Mesendoderm (in vitro differentiated cells): Measurements from ENCODE around the gene GDF11.

Experiments used
- DNase-seq: peaks from one replicate; pipeline ENCODE4 v3.0.0; 2013
- H2AK5ac ChIP-seq: 2 replicates; pipeline ENCODE4 v1.6.1; 2013; ENCODE audit warnings: low read length, inconsistent platforms
- H2BK120ac ChIP-seq: 2 replicates; pipeline ENCODE4 v1.6.1; 2013; ENCODE audit warnings: low read depth, mild to moderate bottlenecking, low read length, moderate library complexity, mixed read lengths
- H2BK15ac ChIP-seq: replicated peaks from 2 replicates; pipeline ENCODE4 v1.6.1; 2013; ENCODE audit warnings: low read depth, mild to moderate bottlenecking, moderate library complexity
- H2BK5ac ChIP-seq: 2 replicates; pipeline ENCODE4 v1.6.1; 2013; ENCODE audit warnings: low read length, inconsistent platforms
- H3K18ac ChIP-seq: 2 replicates; pipeline ENCODE4 v1.6.1; 2013; ENCODE audit warnings: mild to moderate bottlenecking, low read length, mixed read lengths
- H3K23ac ChIP-seq: one replicate; pipeline ENCODE4 v1.6.1; 2013; ENCODE audit warnings: low read length
- H3K27ac ChIP-seq: 2 replicates; pipeline ENCODE4 v1.5.1; 2013; ENCODE audit warnings: low read depth, mild to moderate bottlenecking, inconsistent platforms, low read length, moderate library complexity
- H3K27me3 ChIP-seq: 2 replicates; pipeline ENCODE4 v1.6.1; 2013; ENCODE audit warnings: low read length, control low read depth, mild to moderate bottlenecking, inconsistent platforms; ENCODE audit not compliant: insufficient read depth, poor library complexity
- H3K36me3 ChIP-seq: 2 replicates; pipeline ENCODE4 v1.6.1; 2013; ENCODE audit warnings: low read length, inconsistent platforms; ENCODE audit not compliant: control insufficient read depth, insufficient read depth
- H3K4ac ChIP-seq: one replicate; pipeline ENCODE4 v1.6.1; 2013; ENCODE audit warnings: low read depth, mild to moderate bottlenecking, low read length, moderate library complexity
- H3K4me1 ChIP-seq: 2 replicates; pipeline ENCODE4 v1.6.1; 2013; ENCODE audit warnings: low read depth, low read length, inconsistent platforms; ENCODE audit not compliant: control insufficient read depth
- H3K4me2 ChIP-seq: 2 replicates; pipeline ENCODE4 v1.6.1; 2013; ENCODE audit warnings: low read length
- H3K4me3 ChIP-seq: 2 replicates; pipeline ENCODE4 v1.5.1; 2013; ENCODE audit warnings: mild to moderate bottlenecking, low read length
- H3K56ac ChIP-seq: one replicate; pipeline ENCODE4 v1.6.1; 2013; ENCODE audit warnings: low read length
- H3K79me1 ChIP-seq: 2 replicates; pipeline ENCODE4 v1.6.1; 2013; ENCODE audit warnings: low read length, inconsistent platforms
- H3K79me2 ChIP-seq: 2 replicates; pipeline ENCODE4 v1.6.1; 2013; ENCODE audit warnings: mild to moderate bottlenecking, low read length; ENCODE audit not compliant: control insufficient read depth, insufficient read depth
- H3K9ac ChIP-seq: 2 replicates; pipeline ENCODE4 v1.6.1; 2013; ENCODE audit warnings: low read length, inconsistent platforms
- H4K5ac ChIP-seq: one replicate; pipeline ENCODE4 v1.6.1; 2013; ENCODE audit warnings: low read length
- H4K8ac ChIP-seq: one replicate; pipeline ENCODE4 v1.6.1; 2013; ENCODE audit warnings: low read depth, mild to moderate bottlenecking, control low read depth, low read length, moderate library complexity
- WGBS: extraction: QIAGEN DNeasy Blood & Tissue Kit; methylation state at CpG from one replicate; pipeline ENCODE4 v1.1.7; 2013; ENCODE audit warnings: low lambda C conversion rate, missing lambda C conversion rate; ENCODE audit not compliant: insufficient coverage; ENCODE audit errors: extremely low coverage; 5-methylcytosine and 5-hydroxymethylcytosine counted together

The GDF11 gene

DNA sequence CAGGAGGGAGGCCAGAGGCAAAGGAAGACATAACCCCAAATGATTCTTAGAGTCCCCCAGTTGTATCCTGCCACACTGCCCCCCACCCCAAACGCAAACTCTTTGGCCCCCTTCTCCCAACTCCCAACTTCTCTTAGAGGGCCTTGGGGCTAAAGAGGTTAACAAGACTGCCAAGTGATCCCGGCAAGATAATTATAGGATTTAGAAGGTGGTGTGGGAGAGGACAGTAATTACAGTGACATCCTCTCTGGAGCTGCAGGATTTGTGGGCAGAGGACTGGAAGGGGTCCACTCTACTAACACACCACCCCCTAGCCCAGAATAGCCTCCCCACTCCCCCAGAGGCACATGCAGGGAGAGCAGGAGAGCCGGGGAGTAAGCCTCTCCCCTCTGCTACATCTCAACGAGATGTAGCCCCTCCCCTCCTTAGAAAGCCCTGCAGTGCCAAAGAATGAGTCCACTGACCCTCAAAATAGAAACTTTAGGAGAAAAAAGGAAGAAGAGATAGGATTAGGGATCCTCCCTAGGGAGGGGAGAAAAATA is 5.3 kb upstream of the GDF11 start:
- H4K5ac ChIP-seq: no peak overlapping the region
- WGBS: no CpG with 5 or more reads among the region's 4 CpGs
- H3K79me1 ChIP-seq: no peaks in the 10 kb centered on the region
- H4K8ac ChIP-seq: no peak overlapping the region
- peak overlapping the region; percentile 13 for H3K18ac ChIP-seq
- H3K36me3 ChIP-seq: no peaks in the 10 kb centered on the region
- no peak overlapping the region for H2BK120ac ChIP-seq
- H3K4ac ChIP-seq: no peak overlapping the region
- peak; percentile 58 for DNase-seq
- peaks cover 3% of the 10 kb centered on the region for H3K4me1 ChIP-seq
- peak overlapping the region; percentile 84 for H3K56ac ChIP-seq
- H2BK15ac ChIP-seq: no peak overlapping the region
- peak overlapping the region; percentile 15 for H3K4me2 ChIP-seq
- no peak overlapping the region for H3K4me3 ChIP-seq
- peak overlapping the region; percentile 17 for H3K9ac ChIP-seq
- no peaks in the 10 kb centered on the region for H3K27me3 ChIP-seq
- no peaks in the 10 kb centered on the region for H3K79me2 ChIP-seq
- H2AK5ac ChIP-seq: no peak overlapping the region
- no peak overlapping the region for H2BK5ac ChIP-seq
- no peak overlapping the region for H3K23ac ChIP-seq
- peak overlapping the region; percentile 46 for H3K27ac ChIP-seq

- H3K79me2 ChIP-seq: no peaks in the 10 kb centered on the region
- no peak overlapping the region for H4K8ac ChIP-seq
- DNase-seq: peak; percentile 98
- peak overlapping the region; percentile 84 for H3K56ac ChIP-seq
- no peak overlapping the region for H3K4ac ChIP-seq
- no peaks in the 10 kb centered on the region for H3K27me3 ChIP-seq
- no peak overlapping the region for H2AK5ac ChIP-seq
- WGBS: no CpG with 5 or more reads among the region's 14 CpGs
- no peaks in the 10 kb centered on the region for H3K36me3 ChIP-seq
- no peak overlapping the region for H4K5ac ChIP-seq
- peak overlapping the region; percentile 13 for H3K18ac ChIP-seq
- H3K23ac ChIP-seq: no peak overlapping the region
- H3K9ac ChIP-seq: peak overlapping the region; percentile 32
- H3K27ac ChIP-seq: peak overlapping the region; percentile 46
- no peak overlapping the region for H2BK5ac ChIP-seq
- H3K4me2 ChIP-seq: peak overlapping the region; percentile 76
- H2BK15ac ChIP-seq: no peak overlapping the region
- peak overlapping the region; percentile 7 for H3K4me3 ChIP-seq
- H2BK120ac ChIP-seq: no peak overlapping the region
- peaks cover 3% of the 10 kb centered on the region for H3K4me1 ChIP-seq
- H3K79me1 ChIP-seq: no peaks in the 10 kb centered on the region
These were observed 4.5 kb upstream of the GDF11 start for GRCh38 chr12:55738123-55739024.

DNA sequence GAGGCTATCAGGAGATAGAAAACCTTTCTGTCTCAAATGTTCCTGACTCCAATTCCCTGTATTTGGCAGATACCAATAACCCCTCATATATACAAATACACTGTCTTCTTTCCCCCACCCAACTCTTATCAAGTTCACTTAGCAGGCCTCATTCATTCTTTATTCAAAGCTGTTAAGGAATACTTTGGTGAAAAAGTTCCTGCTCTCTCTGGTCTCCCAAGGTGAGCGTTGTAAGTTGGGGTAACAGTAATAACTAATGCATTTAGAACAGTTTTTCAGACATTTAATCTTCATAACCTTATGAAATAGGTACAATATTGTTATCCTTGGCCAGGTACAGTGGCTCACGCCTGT is 3.9 kb upstream of the GDF11 start:
- Histone ChIP-seq H3K4me2 (no peak overlapping the region), H3K9ac (no peak overlapping the region), H3K56ac (no peak overlapping the region), H3K18ac (no peak overlapping the region), H3K79me2 (peaks cover 1% of the 10 kb centered on the region), H2BK15ac (no peak overlapping the region), H3K27me3 (no peaks in the 10 kb centered on the region), H3K27ac (no peak overlapping the region), H4K5ac (no peak overlapping the region), H3K23ac (no peak overlapping the region), H4K8ac (no peak overlapping the region), H2BK5ac (no peak overlapping the region), H3K4me3 (no peak overlapping the region), H2AK5ac (no peak overlapping the region), H2BK120ac (no peak overlapping the region), H3K36me3 (no peaks in the 10 kb centered on the region), H3K4me1 (peaks cover 3% of the 10 kb centered on the region), H3K79me1 (peaks cover 2% of the 10 kb centered on the region), H3K4ac (no peak overlapping the region)
- no CpG with 5 or more reads among the region's 2 CpGs for WGBS
- DNase-seq: no peak

DNA sequence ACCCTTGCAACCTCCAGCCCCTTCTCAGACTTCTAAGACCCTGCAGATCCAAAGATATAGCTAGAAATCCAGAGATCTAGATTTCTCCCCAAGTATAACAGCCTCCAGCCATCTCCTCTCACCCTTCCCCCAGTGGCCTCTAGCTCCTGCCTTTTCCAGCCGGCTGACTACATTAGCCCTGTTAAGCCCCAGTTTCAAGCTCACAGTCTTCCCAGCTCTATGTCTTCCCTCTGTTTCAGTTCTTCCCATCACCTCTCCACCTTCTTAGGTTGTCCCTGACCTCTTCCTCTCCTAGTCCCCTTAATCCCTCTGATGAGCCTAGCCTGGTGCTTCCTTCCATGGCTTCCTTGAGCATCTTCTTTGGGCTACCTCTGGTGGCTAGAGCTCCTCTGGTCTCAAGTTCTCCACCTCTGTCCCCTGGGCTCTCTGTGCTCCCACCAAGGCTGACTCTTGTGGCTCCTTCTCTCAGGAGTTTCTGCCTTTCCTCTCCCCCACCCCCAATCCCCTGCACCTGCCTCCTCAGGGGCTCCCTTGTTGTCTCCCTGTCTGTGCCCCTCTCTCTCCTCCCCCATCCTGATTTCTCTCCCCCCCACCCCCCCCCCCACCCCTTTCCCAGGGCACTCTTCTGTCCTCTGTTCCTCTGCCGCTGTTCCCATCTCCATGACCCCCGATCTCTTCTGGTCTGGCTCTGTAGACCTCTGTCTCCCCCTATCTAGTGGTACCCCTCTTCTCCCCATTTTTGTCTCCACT is 816 bp upstream of the GDF11 start:
- Histone ChIP-seq H3K27me3 (no peaks in the 10 kb centered on the region), H3K56ac (peak overlapping the region; percentile 80), H3K27ac (peak overlapping the region; percentile 25), H3K4me3 (no peak overlapping the region), H2BK5ac (no peak overlapping the region), H3K9ac (peak overlapping the region; percentile 69), H3K79me1 (peaks cover 6% of the 10 kb centered on the region), H3K79me2 (peaks cover 10% of the 10 kb centered on the region), H3K4me2 (peak overlapping the region; percentile 59), H2AK5ac (peak overlapping the region; percentile 98), H2BK120ac (no peak overlapping the region), H4K8ac (no peak overlapping the region), H3K4me1 (peaks cover 14% of the 10 kb centered on the region), H3K18ac (no peak overlapping the region), H4K5ac (no peak overlapping the region), H3K36me3 (no peaks in the 10 kb centered on the region), H3K4ac (no peak overlapping the region), H2BK15ac (no peak overlapping the region), H3K23ac (peak overlapping the region; percentile 83)
- no peak for DNase-seq
- no CpG with 5 or more reads among the region's 3 CpGs for WGBS

DNA sequence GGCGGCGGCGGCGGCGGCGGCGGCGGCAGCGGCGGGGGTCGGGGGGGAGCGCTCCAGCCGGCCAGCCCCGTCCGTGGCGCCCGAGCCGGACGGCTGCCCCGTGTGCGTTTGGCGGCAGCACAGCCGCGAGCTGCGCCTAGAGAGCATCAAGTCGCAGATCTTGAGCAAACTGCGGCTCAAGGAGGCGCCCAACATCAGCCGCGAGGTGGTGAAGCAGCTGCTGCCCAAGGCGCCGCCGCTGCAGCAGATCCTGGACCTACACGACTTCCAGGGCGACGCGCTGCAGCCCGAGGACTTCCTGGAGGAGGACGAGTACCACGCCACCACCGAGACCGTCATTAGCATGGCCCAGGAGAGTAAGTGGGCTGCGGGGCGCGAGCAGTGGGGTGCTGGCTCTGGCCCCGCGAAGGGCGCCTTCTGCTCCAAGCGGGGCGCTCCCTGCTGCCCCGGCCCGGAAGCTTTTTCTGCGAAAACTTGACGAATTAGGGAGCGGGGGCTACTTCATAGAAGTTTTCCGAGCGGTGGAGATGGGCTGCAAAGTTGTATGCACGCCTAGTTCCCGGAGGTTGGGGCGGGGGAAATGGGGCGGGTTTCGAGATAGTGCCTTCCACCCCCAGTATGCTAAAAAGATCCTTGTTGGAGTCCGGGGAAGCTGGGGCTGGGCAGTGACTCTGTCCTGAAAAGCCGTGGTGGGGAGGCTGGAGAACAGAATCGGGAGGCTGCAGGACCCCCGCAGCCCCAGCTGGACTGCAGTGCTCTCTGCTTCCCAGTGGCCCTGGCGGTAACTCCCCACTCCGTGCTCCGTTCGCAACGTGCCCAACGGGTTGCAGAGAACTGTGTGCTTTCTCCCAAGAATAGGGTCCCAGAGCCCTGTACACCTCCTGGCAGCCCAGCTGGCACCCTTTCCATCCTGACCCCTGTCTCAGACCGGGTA is 751 bp downstream of the GDF11 start:
- Histone ChIP-seq H3K4me2 (peak overlapping the region; percentile 100), H3K9ac (peak overlapping the region; percentile 94), H3K4me1 (peaks cover 16% of the 10 kb centered on the region), H3K79me1 (peaks cover 16% of the 10 kb centered on the region), H2BK120ac (no peak overlapping the region), H3K4me3 (peak overlapping the region; percentile 28), H3K27me3 (no peaks in the 10 kb centered on the region), H2BK5ac (peak overlapping the region; percentile 48), H2BK15ac (no peak overlapping the region), H4K5ac (no peak overlapping the region), H3K4ac (peak overlapping the region; percentile 39), H2AK5ac (no peak overlapping the region), H3K56ac (peak overlapping the region; percentile 78), H4K8ac (no peak overlapping the region), H3K79me2 (peaks cover 20% of the 10 kb centered on the region), H3K18ac (peak overlapping the region; percentile 85), H3K23ac (peak overlapping the region; percentile 59), H3K27ac (peak overlapping the region; percentile 74), H3K36me3 (no peaks in the 10 kb centered on the region)
- peak; percentile 92 for DNase-seq
- no CpG with 5 or more reads among the region's 73 CpGs for WGBS
